Spleen (tissue), 11 donors: Measurements from ENCODE around the gene NFIA. TPM values are rescaled to one million over a fixed set of nuclear protein-coding genes. Genes with fewer than 3 reads are reported as not detected.

Source experiments
- DNase-seq: peaks from one replicate; pipeline ENCODE4 v3.0.0-alpha.2; 2020
- H3K27ac ChIP-seq, 8 donors: fragments of 200-600 bp; sonication (generic) in 7 of 8; 1 replicate in 4 of 8; 2 replicates in 4 of 8; pipeline versions ENCODE4 v1.5.0 to v1.8.0; 2016 to 2021; ENCODE audit warnings: inconsistent platforms in 4 of 8, mild to moderate bottlenecking in 4 of 8, moderate library complexity in 1 of 8
- H3K27me3 ChIP-seq, 7 donors: fragments of 200-600 bp; sonication (generic) in 6 of 7; replicated peaks in 1 of 7; 1 replicate in 4 of 7; 2 replicates in 3 of 7; pipeline versions ENCODE4 v1.5.0 to v1.8.0; 2016 to 2021; ENCODE audit warnings: inconsistent platforms in 3 of 7, mild to moderate bottlenecking in 1 of 7
- H3K36me3 ChIP-seq, 6 donors: fragments of 200-600 bp; sonication (generic) in 5 of 6; 1 replicate in 4 of 6; 2 replicates in 2 of 6; pipeline versions ENCODE4 v1.5.0 to v1.8.0; 2016 to 2021; ENCODE audit warnings: inconsistent platforms in 2 of 6
- H3K4me1 ChIP-seq, 6 donors: fragments of 200-600 bp; sonication (generic) in 5 of 6; 1 replicate in 3 of 6; 2 replicates in 3 of 6; pipeline versions ENCODE4 v1.5.0 to v1.8.0; 2016 to 2021; ENCODE audit warnings: inconsistent platforms in 3 of 6
- H3K4me3 ChIP-seq, 8 donors: fragments of 200-600 bp; sonication (generic) in 7 of 8; 1 replicate in 4 of 8; 2 replicates in 4 of 8; pipeline versions ENCODE4 v1.5.0 to v1.8.0; 2016 to 2021; ENCODE audit warnings: inconsistent platforms in 4 of 8, mild to moderate bottlenecking in 4 of 8, moderate library complexity in 2 of 8
- H3K9me3 ChIP-seq, 8 donors: fragments of 200-600 bp; sonication (generic) in 7 of 8; 1 replicate in 4 of 8; 2 replicates in 4 of 8; pipeline versions ENCODE4 v1.5.0 to v1.8.0; 2016 to 2021; ENCODE audit warnings: inconsistent platforms in 4 of 8
- CTCF ChIP-seq, 11 experiments: fragments of 200-600 bp in 7 of 11; fragments of 450-650 bp in 4 of 11; sonication (generic) in 4 of 11; IDR thresholded peaks in 8 of 11; conservative IDR thresholded peaks in 3 of 11; 1 replicate in 7 of 11; 2 replicates in 4 of 11; pipeline versions ENCODE4 v1.4.0 to v1.8.0; 2016 to 2021; ENCODE audit warnings: antibody characterized with exemption in 11 of 11, inconsistent platforms in 4 of 11, mild to moderate bottlenecking in 1 of 11
- POLR2A ChIP-seq, 3 donors: fragments of 450-650 bp; IDR thresholded peaks; one replicate each; pipeline ENCODE4 v1.5.1; 2017; ENCODE audit warnings: antibody characterized with exemption in 3 of 3, mild to moderate bottlenecking in 1 of 3
- POLR2AphosphoS5 ChIP-seq, 3 donors: sonication (generic); formaldehyde crosslinking; IDR thresholded peaks; one replicate each; pipeline ENCODE4 v1.5.1; 2017; ENCODE audit warnings: antibody characterized with exemption in 3 of 3
- whole genome bisulfite sequencing, 5 donors: extraction: QIAGEN DNeasy Blood & Tissue Kit in 3 of 5; methylation state at CpG; one replicate each; pipeline versions ENCODE4 v1.1.5 to v1.1.7; 2013 to 2018; 5-methylcytosine and 5-hydroxymethylcytosine counted together
- intact Hi-C: fragments of 100-400 bp; cut with DNase I; formaldehyde crosslinking; loops from one replicate; pipeline ENCODE4 v1.15.0; 2023; ENCODE audit warnings: low total_unique reads
- polyA plus RNA-seq, 3 donors: library from polyadenylated mRNA; stranded (reverse); fragments of 200-250 nt; gene quantifications; one replicate each; pipeline ENCODE4 v1.2.1, GENCODE V29; 2013
- total RNA-seq, 7 donors: library from RNA; depleted of rRNA in 3 of 7; stranded (reverse); fragments of >200 nt in 3 of 7; fragmentation: NEBNext Ultra II Directional in 4 of 7; extraction: Animal tissue kit (Norgen Biotek cat#: 25700) in 4 of 7; gene quantifications; one replicate each; pipeline versions ENCODE4 v1.1.0 to v1.2.1, GENCODE V29; 2016 to 2021
- donor health status: healthy with polysubstance abuse.
- donor health status: DM: no; HTN: no; CAD: no; lungs with moderate emphysema.
- donor health status: DM: no; HTN: no; CAD: no.
- donor health status: Bipolar disorder and iron deficiency.
- donor health status: healthy.
- donor health status: DM: no; HTN: no; CAD: no.
- donor health status: DM: yes; HTN: yes; CAD: no.

NFIA gene
- total and polyA plus RNA-seq, 10 donors, result 3.1 to 76.8 (median 35.5) TPM

GRCh38 chr1:61307422-61308142 lies 225.2 kb downstream of the NFIA start:
- intact Hi-C loops, result no loop called here
- no peak for TF ChIP-seq CTCF (IDR thresholded peaks at IDR 0.05 in 8 of 11, conservative IDR thresholded peaks at IDR 0.05 in 3 of 11)
- no peak for TF ChIP-seq POLR2A (IDR thresholded peaks at IDR 0.05)
- no peak for TF ChIP-seq POLR2AphosphoS5 (IDR thresholded peaks at IDR 0.05)
- WGBS, 5 donors, result 78 to 94% (median 85%) methylated on average over 3 of the region's 3 CpGs
- Histone ChIP-seq H3K4me1 (peaks cover 0 to under 1% (median 0%) of the 10 kb centered on the region in 6 donors), H3K36me3 (no peaks in the 10 kb centered on the region), H3K27ac (no peak overlapping the region), H3K4me3 (no peak overlapping the region), H3K9me3 (no peaks in the 10 kb centered on the region), H3K27me3 (no peaks in the 10 kb centered on the region)
- DNase-seq, result no peak

GRCh38 chr1:61310057-61310456 lies 227.7 kb downstream of the NFIA start:
- Histone ChIP-seq H3K36me3 (no peaks in the 10 kb centered on the region), H3K27me3 (no peaks in the 10 kb centered on the region), H3K4me3 (no peak overlapping the region), H3K4me1 (no peaks in the 10 kb centered on the region), H3K9me3 (no peaks in the 10 kb centered on the region), H3K27ac (no peak overlapping the region)
- no peak for DNase-seq
- intact Hi-C loops, result no loop called here
- WGBS, 5 donors, result 92 to 98% (median 93%) methylated on average over 3 of the region's 3 CpGs
- no peak for TF ChIP-seq POLR2A (IDR thresholded peaks at IDR 0.05)
- no peak for TF ChIP-seq POLR2AphosphoS5 (IDR thresholded peaks at IDR 0.05)
- no peak for TF ChIP-seq CTCF (IDR thresholded peaks at IDR 0.05 in 8 of 11, conservative IDR thresholded peaks at IDR 0.05 in 3 of 11)

GRCh38 chr1:61310538-61310937 lies 228.2 kb downstream of the NFIA start:
- intact Hi-C loops, result no loop called here
- Histone ChIP-seq H3K4me3 (no peak overlapping the region), H3K9me3 (no peaks in the 10 kb centered on the region), H3K4me1 (no peaks in the 10 kb centered on the region), H3K27me3 (no peaks in the 10 kb centered on the region), H3K36me3 (no peaks in the 10 kb centered on the region), H3K27ac (no peak overlapping the region)
- no peak for DNase-seq
- whole genome bisulfite sequencing, 5 donors, result 71 to 97% (median 87%) methylated on average over 4 of the region's 4 CpGs
- TF ChIP-seq CTCF (IDR thresholded peaks at IDR 0.05 in 8 of 11, conservative IDR thresholded peaks at IDR 0.05 in 3 of 11) (no peak), POLR2A (IDR thresholded peaks at IDR 0.05) (no peak), POLR2AphosphoS5 (IDR thresholded peaks at IDR 0.05) (no peak)

GRCh38 chr1:61313906-61314422 lies 231.6 kb downstream of the NFIA start:
- 86 to 95% (median 91%) methylated on average over 2 of the region's 2 CpGs for WGBS, 5 donors
- intact Hi-C loops, result no loop called here

More at GRCh38 chr1:61313906-61314422, 231.6 kb downstream of the NFIA start:
- Histone ChIP-seq H3K27ac (no peak overlapping the region), H3K4me3 (no peak overlapping the region), H3K36me3 (no peaks in the 10 kb centered on the region), H3K4me1 (peaks cover 0 to 8% (median 4%) of the 10 kb centered on the region in 6 donors), H3K27me3 (no peaks in the 10 kb centered on the region), H3K9me3 (no peaks in the 10 kb centered on the region)
- TF ChIP-seq POLR2A (IDR thresholded peaks at IDR 0.05), result no peak
- TF ChIP-seq CTCF (IDR thresholded peaks at IDR 0.05 in 8 of 11, conservative IDR thresholded peaks at IDR 0.05 in 3 of 11), result no peak
- no peak for TF ChIP-seq POLR2AphosphoS5 (IDR thresholded peaks at IDR 0.05)
- no peak for DNase-seq
